Endothelial cell of umbilical vein (primary cell): ENCODE measurements around the gene TBC1D7.
A peak's percentile ranks its signal among the peaks of the same experiment; 100 is the strongest.

Source experiments
- CTCF ChIP-seq, 2 donors: IDR thresholded peaks; 1 replicate in 1 of 2; 2 replicates in 1 of 2; pipeline ENCODE4 v1.5.1; 2011; ENCODE audit warnings: low read length in 2 of 2, mild to moderate bottlenecking in 2 of 2, moderate library complexity in 2 of 2, control low read depth in 1 of 2, inconsistent platforms in 1 of 2, low read depth in 1 of 2; ENCODE audit not compliant: insufficient read depth in 1 of 2; ENCODE audit errors: extremely low read depth in 1 of 2
- EZH2 ChIP-seq: IDR thresholded peaks from 2 replicates; pipeline ENCODE4 v1.6.1; 2012; ENCODE audit warnings: borderline replicate concordance, low read depth, mild to moderate bottlenecking, moderate library complexity, low read length, inconsistent platforms; ENCODE audit not compliant: severe bottlenecking
- FOS ChIP-seq: IDR thresholded peaks from 2 replicates; pipeline ENCODE4 v1.6.1; 2011; ENCODE audit warnings: mild to moderate bottlenecking, low read length, moderate library complexity, borderline replicate concordance; ENCODE audit not compliant: insufficient read depth
- JUN ChIP-seq: IDR thresholded peaks from 2 replicates; pipeline ENCODE4 v1.6.1; 2011; ENCODE audit warnings: borderline replicate concordance, low read depth; ENCODE audit not compliant: insufficient read length, insufficient read depth
- MAX ChIP-seq: IDR thresholded peaks from 2 replicates; pipeline ENCODE4 v1.6.1; 2011; ENCODE audit not compliant: insufficient read depth, insufficient read length
- MYC ChIP-seq: IDR thresholded peaks from one replicate; pipeline ENCODE4 v1.6.1; 2011; ENCODE audit warnings: mild to moderate bottlenecking, low read depth, low read length
- POLR2A ChIP-seq: IDR thresholded peaks from 2 replicates; pipeline ENCODE4 v1.6.1; 2012; ENCODE audit warnings: low read depth, mild to moderate bottlenecking, control low read depth, low read length

GRCh38 chr6:13336553-13336952, 8.2 kb upstream of the TBC1D7 start:
- TF ChIP-seq JUN, result no peak
- TF ChIP-seq EZH2, result no peak
- peak; percentile 82 to 85 for TF ChIP-seq CTCF (IDR thresholded peaks at IDR 0.05; ENCODE audit: extremely low read depth in 1 of 2, insufficient read depth in 1 of 2, low read depth in 1 of 2, low read length in 2 of 2)
- no peak for TF ChIP-seq FOS
- no peak for TF ChIP-seq POLR2A
- TF ChIP-seq MAX, result no peak
- TF ChIP-seq MYC, result no peak
